Lung (tissue), 12 donors: Measurements from ENCODE around the gene KIAA0825. TPM values are rescaled to one million over a fixed set of nuclear protein-coding genes. Genes with fewer than 3 reads are reported as not detected.

Experiments used
- ATAC-seq: fragments of 200-7000 bp; cut with Tn5 transposase; one replicate; pipeline ENCODE4 v1.9.1; 2020; ENCODE audit warnings: moderate number of reproducible peaks; ENCODE audit not compliant: insufficient read depth, low FRiP score
- DNase-seq, 3 donors: peaks; one replicate each; pipeline ENCODE4 v3.0.0-alpha.2; 2013 to 2017
- H3K27ac ChIP-seq, 2 donors: one replicate each; pipeline ENCODE4 v1.5.1; 2013; ENCODE audit warnings: mild to moderate bottlenecking in 2 of 2, moderate library complexity in 2 of 2, control low read depth in 1 of 2, inconsistent platforms in 1 of 2, low read depth in 1 of 2, low read length in 1 of 2
- H3K27me3 ChIP-seq, 3 donors: one replicate each; pipeline ENCODE4 v1.5.1; 2013; ENCODE audit warnings: low read length in 2 of 3; ENCODE audit not compliant: control insufficient read depth in 3 of 3, insufficient read depth in 3 of 3
- H3K36me3 ChIP-seq, 4 donors: one replicate each; pipeline ENCODE4 v1.5.1; 2013; ENCODE audit warnings: low read length in 4 of 4, mild to moderate bottlenecking in 1 of 4, moderate library complexity in 1 of 4; ENCODE audit not compliant: control insufficient read depth in 4 of 4, insufficient read depth in 4 of 4
- H3K4me1 ChIP-seq, 5 donors: one replicate each; pipeline ENCODE4 v1.5.1; 2013; ENCODE audit warnings: low read length in 5 of 5, mild to moderate bottlenecking in 2 of 5, moderate library complexity in 1 of 5; ENCODE audit not compliant: control insufficient read depth in 5 of 5, insufficient read depth in 5 of 5
- H3K4me3 ChIP-seq: one replicate; pipeline ENCODE4 v1.5.1; 2013; ENCODE audit warnings: mild to moderate bottlenecking, control low read depth, moderate library complexity
- H3K9ac ChIP-seq, 2 donors: one replicate each; pipeline ENCODE4 v1.5.1; 2013; ENCODE audit warnings: low read length in 2 of 2, control low read depth in 1 of 2; ENCODE audit not compliant: insufficient read depth in 1 of 2
- H3K9me3 ChIP-seq, 4 donors: one replicate each; pipeline ENCODE4 v1.5.1; 2013; ENCODE audit warnings: low read length in 3 of 4, mild to moderate bottlenecking in 1 of 4, moderate library complexity in 1 of 4; ENCODE audit not compliant: control insufficient read depth in 4 of 4, insufficient read depth in 3 of 4
- CTCF ChIP-seq: IDR thresholded peaks from 2 replicates; pipeline ENCODE4 v1.5.1; 2012; ENCODE audit warnings: mild to moderate bottlenecking; ENCODE audit errors: control extremely low read depth, extremely low read depth
- WGBS, 2 donors: extraction: QIAGEN DNeasy Blood & Tissue Kit; methylation state at CpG; one replicate each; pipeline ENCODE4 v1.1.7; 2013; 5-methylcytosine and 5-hydroxymethylcytosine counted together
- polyA plus RNA-seq, 2 donors: library from polyadenylated mRNA; stranded (reverse); fragments of 200-250 nt; gene quantifications; one replicate each; pipeline ENCODE4 v1.2.1, GENCODE V29; 2013
- total RNA-seq, 2 donors: library from RNA; depleted of rRNA in 1 of 2; stranded (reverse); fragments of >200 nt in 1 of 2; gene quantifications; one replicate each; pipeline ENCODE4 v1.2.1, GENCODE V29; 2014 to 2021
- donor health status: control.
- donor health status: control.
- donor health status: Bipolar disorder and iron deficiency.
- donor health status: healthy.
- donor health status: DM: yes; HTN: yes; CAD: no.

The KIAA0825 gene
- total and polyA plus RNA-seq, 4 donors, result 0.79 to 20.2 (median 3.6) TPM

GRCh38 chr5:94283093-94283492 lies 335.3 kb downstream of the KIAA0825 start:
- TF ChIP-seq CTCF, result no peak
- Histone ChIP-seq H3K27me3 (peaks cover 0 to 20% (median 0%) of the 10 kb centered on the region in 3 donors), H3K27ac (no peak overlapping the region), H3K36me3 (no peaks in the 10 kb centered on the region), H3K9ac (no peak overlapping the region), H3K9me3 (no peaks in the 10 kb centered on the region), H3K4me1 (peaks cover 0 to 5% (median 0%) of the 10 kb centered on the region in 5 donors), H3K4me3 (no peak overlapping the region)
- no peak for ATAC-seq
- DNase-seq, result no peak
- 90 to 96% methylated on average over 2 of the region's 2 CpGs for WGBS, 2 donors

- Histone ChIP-seq H3K27me3 (peaks cover 0 to 13% (median 0%) of the 10 kb centered on the region in 3 donors), H3K27ac (no peak overlapping the region), H3K4me1 (peaks cover 0 to 5% (median 0%) of the 10 kb centered on the region in 5 donors), H3K9me3 (no peaks in the 10 kb centered on the region), H3K9ac (no peak overlapping the region), H3K36me3 (no peaks in the 10 kb centered on the region), H3K4me3 (no peak overlapping the region)
- DNase-seq (no peak), ATAC-seq (no peak)
- 90% methylated on average over 2 of the region's 2 CpGs for WGBS, 2 donors
- TF ChIP-seq CTCF, result no peak
Measured at GRCh38 chr5:94281236-94281801, 337.1 kb downstream of the KIAA0825 start.

GRCh38 chr5:94276751-94277150 lies 341.7 kb downstream of the KIAA0825 start:
- no peak overlapping the region for H3K9ac ChIP-seq
- no peak for TF ChIP-seq CTCF
- WGBS, 2 donors, result 52 to 53% methylated on average over 1 of the region's 1 CpG
- no peaks in the 10 kb centered on the region for H3K36me3 ChIP-seq
- ATAC-seq (no peak), DNase-seq (no peak)
- H3K4me3 ChIP-seq, result no peak overlapping the region
- H3K27ac ChIP-seq, result no peak overlapping the region
- H3K27me3 ChIP-seq, result peaks cover 0 to 5% (median 0%) of the 10 kb centered on the region in 3 donors
- no peaks in the 10 kb centered on the region for H3K4me1 ChIP-seq
- H3K9me3 ChIP-seq, result no peaks in the 10 kb centered on the region

GRCh38 chr5:94276048-94276447 lies 342.4 kb downstream of the KIAA0825 start:
- DNase-seq (peak in 1 of 3 donors; percentile 16), ATAC-seq (no peak)
- no peak for TF ChIP-seq CTCF
- H3K9me3 ChIP-seq, result no peaks in the 10 kb centered on the region
- H3K27me3 ChIP-seq, result no peaks in the 10 kb centered on the region
- WGBS, 2 donors, result 37 to 51% methylated on average over 1 of the region's 1 CpG
- no peaks in the 10 kb centered on the region for H3K4me1 ChIP-seq
- no peak overlapping the region for H3K4me3 ChIP-seq
- no peaks in the 10 kb centered on the region for H3K36me3 ChIP-seq
- H3K27ac ChIP-seq, result no peak overlapping the region
- H3K9ac ChIP-seq, result no peak overlapping the region
